Trophoblast cell (in vitro differentiated cells and primary cell): ENCODE results near the gene CEMIP.

Experiments used
- DNase-seq, 2 donors: peaks; one replicate each; pipeline ENCODE4 v3.0.0-alpha.2; 2016
- H2AFZ ChIP-seq: 2 replicates; pipeline ENCODE4 v1.6.1; 2013; ENCODE audit warnings: low read length, moderate library complexity, mild to moderate bottlenecking; ENCODE audit not compliant: insufficient read depth, poor library complexity
- H2AK5ac ChIP-seq: 2 replicates; pipeline ENCODE4 v1.6.1; 2013; ENCODE audit warnings: mild to moderate bottlenecking, low read length
- H2BK120ac ChIP-seq: 2 replicates; pipeline ENCODE4 v1.6.1; 2013; ENCODE audit warnings: low read length, mild to moderate bottlenecking, moderate library complexity; ENCODE audit not compliant: insufficient read depth, poor library complexity
- H2BK12ac ChIP-seq: 2 replicates; pipeline ENCODE4 v1.6.1; 2013; ENCODE audit warnings: mild to moderate bottlenecking, low read length, moderate library complexity
- H2BK5ac ChIP-seq: 2 replicates; pipeline ENCODE4 v1.6.1; 2013; ENCODE audit warnings: low read length, low read depth, moderate library complexity, mild to moderate bottlenecking; ENCODE audit not compliant: poor library complexity
- H3K14ac ChIP-seq: 2 replicates; pipeline ENCODE4 v1.6.1; 2013; ENCODE audit warnings: mild to moderate bottlenecking, low read length
- H3K18ac ChIP-seq: 2 replicates; pipeline ENCODE4 v1.6.1; 2013; ENCODE audit warnings: mild to moderate bottlenecking, low read length
- H3K23ac ChIP-seq: 2 replicates; pipeline ENCODE4 v1.6.1; 2013; ENCODE audit warnings: low read length
- H3K27ac ChIP-seq: 2 replicates; pipeline ENCODE4 v1.5.1; 2013; ENCODE audit warnings: low read depth, mild to moderate bottlenecking, inconsistent platforms, low read length, moderate library complexity
- H3K27me3 ChIP-seq: 2 replicates; pipeline ENCODE4 v1.6.1; 2013; ENCODE audit warnings: inconsistent platforms, mild to moderate bottlenecking, low read length, moderate library complexity; ENCODE audit not compliant: insufficient read depth
- H3K36me3 ChIP-seq, 2 experiments: 1 replicate in 1 of 2; 2 replicates in 1 of 2; pipeline ENCODE4 v1.6.1; 2013; ENCODE audit warnings: low read length in 2 of 2, mild to moderate bottlenecking in 2 of 2, moderate library complexity in 1 of 2; ENCODE audit not compliant: insufficient read depth in 2 of 2, control insufficient read depth in 1 of 2
- H3K4ac ChIP-seq: 2 replicates; pipeline ENCODE4 v1.6.1; 2013; ENCODE audit warnings: low read depth, mild to moderate bottlenecking, low read length, moderate library complexity
- H3K4me1 ChIP-seq, 2 experiments: 1 replicate in 1 of 2; 2 replicates in 1 of 2; pipeline ENCODE4 v1.6.1; 2013; ENCODE audit warnings: low read length in 2 of 2, mild to moderate bottlenecking in 2 of 2, moderate library complexity in 1 of 2; ENCODE audit not compliant: insufficient read depth in 2 of 2, control insufficient read depth in 1 of 2
- H3K4me2 ChIP-seq: 2 replicates; pipeline ENCODE4 v1.6.1; 2013; ENCODE audit warnings: inconsistent platforms, mild to moderate bottlenecking, low read length, moderate library complexity
- H3K4me3 ChIP-seq: 2 replicates; pipeline ENCODE4 v1.5.1; 2013; ENCODE audit warnings: mild to moderate bottlenecking, low read depth, low read length, inconsistent platforms
- H3K79me1 ChIP-seq: one replicate; pipeline ENCODE4 v1.6.1; 2013; ENCODE audit warnings: low read length
- H3K79me2 ChIP-seq: 2 replicates; pipeline ENCODE4 v1.6.1; 2013; ENCODE audit warnings: low read length, mild to moderate bottlenecking; ENCODE audit not compliant: control insufficient read depth, insufficient read depth, poor library complexity
- H3K9ac ChIP-seq: 2 replicates; pipeline ENCODE4 v1.6.1; 2013; ENCODE audit warnings: mild to moderate bottlenecking, low read length
- H3K9me3 ChIP-seq: 2 replicates; pipeline ENCODE4 v1.6.1; 2013; ENCODE audit warnings: low read depth, mild to moderate bottlenecking, control low read depth, inconsistent platforms, low read length; ENCODE audit not compliant: insufficient read depth
- H4K12ac ChIP-seq: 2 replicates; pipeline ENCODE4 v1.6.1; 2013; ENCODE audit warnings: low read depth, mild to moderate bottlenecking, low read length, moderate library complexity
- H4K8ac ChIP-seq: 2 replicates; pipeline ENCODE4 v1.6.1; 2013; ENCODE audit warnings: low read depth, mild to moderate bottlenecking, low read length, moderate library complexity
- H4K91ac ChIP-seq: one replicate; pipeline ENCODE4 v1.6.1; 2013; ENCODE audit warnings: low read depth, mild to moderate bottlenecking, low read length, moderate library complexity
- WGBS: extraction: QIAGEN DNeasy Blood & Tissue Kit; methylation state at CpG from one replicate; pipeline ENCODE4 v1.1.7; 2013; ENCODE audit warnings: missing lambda C conversion rate; ENCODE audit not compliant: insufficient read length, insufficient coverage; ENCODE audit errors: extremely low coverage; 5-methylcytosine and 5-hydroxymethylcytosine counted together

CEMIP gene

DNA sequence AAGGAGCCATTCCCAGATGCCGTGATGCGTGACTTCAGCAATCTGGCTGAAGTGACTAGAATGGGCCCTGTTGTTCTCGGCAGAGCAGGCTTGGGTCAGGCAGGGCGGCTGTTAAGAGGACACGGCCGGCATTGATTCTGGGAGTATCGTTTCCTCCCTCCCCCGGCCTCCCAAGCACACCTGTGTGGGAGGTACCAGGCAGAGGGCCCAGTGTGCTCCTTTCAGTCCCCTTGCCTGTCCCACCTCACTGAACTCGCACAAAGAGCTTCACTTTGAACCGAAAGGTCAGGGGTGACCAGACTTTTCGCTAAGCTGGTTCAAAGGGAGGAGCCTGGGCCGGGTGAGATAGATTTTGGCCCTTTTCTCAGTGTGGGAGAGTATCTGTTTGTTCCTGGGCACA lies 92.7 kb downstream of the CEMIP start:
- Histone ChIP-seq H3K9me3 (peaks cover 4% of the 10 kb centered on the region), H3K79me1 (no peaks in the 10 kb centered on the region), H3K4me3 (no peak overlapping the region), H2BK5ac (no peak overlapping the region), H3K4me2 (no peak overlapping the region), H3K79me2 (no peaks in the 10 kb centered on the region), H2BK120ac (no peak overlapping the region), H3K23ac (no peak overlapping the region), H4K8ac (no peak overlapping the region), H4K91ac (no peak overlapping the region), H3K4me1 (peaks cover 3 to 4% of the 10 kb centered on the region in 2 experiments), H3K36me3 (peaks cover 3 to 4% of the 10 kb centered on the region in 2 experiments), H3K18ac (no peak overlapping the region), H2AK5ac (no peak overlapping the region), H3K9ac (no peak overlapping the region), H2AFZ (no peak overlapping the region), H2BK12ac (no peak overlapping the region), H3K27ac (no peak overlapping the region), H3K4ac (no peak overlapping the region), H4K12ac (no peak overlapping the region), H3K14ac (no peak overlapping the region), H3K27me3 (no peaks in the 10 kb centered on the region)
- DNase-seq: no peak
- WGBS: no CpG with 5 or more reads among the region's 12 CpGs

- Histone ChIP-seq H3K14ac (no peak overlapping the region), H3K79me2 (no peaks in the 10 kb centered on the region), H2BK5ac (no peak overlapping the region), H2AK5ac (no peak overlapping the region), H3K18ac (no peak overlapping the region), H3K27ac (no peak overlapping the region), H3K4me1 (peaks cover 3 to 4% of the 10 kb centered on the region in 2 experiments), H4K12ac (no peak overlapping the region), H3K23ac (no peak overlapping the region), H3K4me3 (no peak overlapping the region), H4K91ac (no peak overlapping the region), H3K27me3 (no peaks in the 10 kb centered on the region), H2BK120ac (no peak overlapping the region), H3K4ac (no peak overlapping the region), H4K8ac (no peak overlapping the region), H3K9ac (no peak overlapping the region), H2AFZ (no peak overlapping the region), H3K4me2 (no peak overlapping the region), H3K9me3 (peaks cover 4% of the 10 kb centered on the region), H2BK12ac (no peak overlapping the region), H3K36me3 (peaks cover 3 to 4% of the 10 kb centered on the region in 2 experiments), H3K79me1 (no peaks in the 10 kb centered on the region)
- DNase-seq: no peak
- no CpG with 5 or more reads among the region's 7 CpGs for WGBS
These were observed 94.3 kb downstream of the CEMIP start for GRCh38 chr15:80873366-80873952.

DNA sequence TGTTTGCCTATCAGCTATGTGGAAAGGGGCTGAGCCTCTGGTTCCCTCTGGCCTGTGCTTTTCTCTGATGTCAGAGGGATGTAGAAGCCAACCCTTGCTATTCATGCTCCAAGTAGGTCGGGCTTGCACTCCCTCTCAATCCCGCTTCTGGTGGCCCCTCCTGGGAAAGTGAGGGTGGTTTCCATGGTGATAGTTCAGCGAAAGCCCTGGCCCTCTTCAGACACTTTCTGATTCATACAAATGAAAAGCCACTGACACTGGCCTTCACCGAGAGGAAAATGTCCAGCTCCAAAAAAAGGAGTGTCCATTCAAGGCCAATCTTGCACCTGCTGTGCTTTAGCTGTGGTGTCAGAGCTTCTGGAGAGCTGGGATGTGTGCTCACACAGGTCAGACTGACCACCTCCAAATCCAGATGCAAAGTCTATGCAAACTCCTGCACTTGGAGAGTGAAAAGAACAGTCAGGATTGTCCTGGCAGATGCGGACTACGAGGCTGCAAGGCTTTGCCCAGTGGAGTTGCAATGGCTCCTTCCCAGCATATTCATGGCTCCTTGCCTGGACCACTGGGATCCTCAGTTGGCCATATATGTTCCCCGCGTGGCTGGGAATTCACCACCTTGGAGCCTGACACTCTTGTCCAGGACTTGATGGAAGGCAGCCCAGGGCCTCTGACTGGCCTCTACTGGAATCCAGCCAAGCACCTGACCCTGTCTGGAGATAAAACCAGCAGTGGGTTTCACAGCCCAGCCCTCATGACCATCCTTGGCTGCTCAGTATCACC lies 96.6 kb downstream of the CEMIP start:
- H3K27me3 ChIP-seq: no peaks in the 10 kb centered on the region
- H3K23ac ChIP-seq: no peak overlapping the region
- no peak overlapping the region for H4K8ac ChIP-seq
- no peak overlapping the region for H3K18ac ChIP-seq
- no peak overlapping the region for H4K12ac ChIP-seq
- no peak overlapping the region for H3K4me3 ChIP-seq
- no peak overlapping the region for H4K91ac ChIP-seq
- H2BK12ac ChIP-seq: no peak overlapping the region
- no peak overlapping the region for H3K27ac ChIP-seq
- H3K79me2 ChIP-seq: no peaks in the 10 kb centered on the region
- no peak overlapping the region for H2AK5ac ChIP-seq
- WGBS: no CpG with 5 or more reads among the region's 8 CpGs
- H3K4me2 ChIP-seq: no peak overlapping the region
- peaks cover 2% of the 10 kb centered on the region for H3K79me1 ChIP-seq
- no peak overlapping the region for H2BK120ac ChIP-seq
- no peak overlapping the region for H2AFZ ChIP-seq
- peaks cover 11 to 15% of the 10 kb centered on the region in 2 experiments for H3K4me1 ChIP-seq
- no peak overlapping the region for H3K14ac ChIP-seq
- H2BK5ac ChIP-seq: no peak overlapping the region
- H3K36me3 ChIP-seq: peaks cover 3 to 4% of the 10 kb centered on the region in 2 experiments
- H3K9me3 ChIP-seq: peaks cover 4% of the 10 kb centered on the region
- DNase-seq: peak in 1 of 2 donors; percentile 33
- H3K4ac ChIP-seq: no peak overlapping the region
- H3K9ac ChIP-seq: no peak overlapping the region

DNA sequence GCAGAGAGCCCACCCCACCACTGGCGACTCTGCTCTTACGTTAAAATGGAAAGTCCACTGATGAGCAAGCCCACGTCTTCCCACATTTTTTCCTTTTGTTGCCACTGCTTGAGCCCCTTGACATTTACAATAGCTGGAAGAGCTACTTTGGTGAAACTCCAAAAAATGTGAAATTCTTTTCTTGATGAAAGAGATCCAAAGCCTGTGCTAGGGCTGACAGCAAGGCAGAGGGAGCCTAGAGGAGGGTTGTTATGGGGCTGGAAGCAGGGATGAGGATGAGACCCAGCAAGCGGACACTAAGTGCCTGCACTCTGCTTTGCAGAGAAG lies 97.1 kb downstream of the CEMIP start:
- no peak overlapping the region for H2AFZ ChIP-seq
- no peak overlapping the region for H3K9ac ChIP-seq
- peaks cover 3% of the 10 kb centered on the region for H3K79me1 ChIP-seq
- no peak overlapping the region for H2BK120ac ChIP-seq
- H3K36me3 ChIP-seq: peaks cover 3 to 5% of the 10 kb centered on the region in 2 experiments
- no peak overlapping the region for H2BK12ac ChIP-seq
- H3K18ac ChIP-seq: no peak overlapping the region
- no peak overlapping the region for H3K4me3 ChIP-seq
- no peak overlapping the region for H3K4ac ChIP-seq
- no peaks in the 10 kb centered on the region for H3K79me2 ChIP-seq
- no peak overlapping the region for H3K14ac ChIP-seq
- WGBS: no CpG with 5 or more reads among the region's 4 CpGs
- H3K4me1 ChIP-seq: peaks cover 11 to 15% of the 10 kb centered on the region in 2 experiments
- H3K9me3 ChIP-seq: peaks cover 4% of the 10 kb centered on the region
- H3K23ac ChIP-seq: no peak overlapping the region
- H3K27ac ChIP-seq: no peak overlapping the region
- H4K12ac ChIP-seq: no peak overlapping the region
- H4K91ac ChIP-seq: no peak overlapping the region
- H3K4me2 ChIP-seq: no peak overlapping the region
- peak in 1 of 2 donors; percentile 41 for DNase-seq
- H3K27me3 ChIP-seq: no peaks in the 10 kb centered on the region
- no peak overlapping the region for H2AK5ac ChIP-seq
- no peak overlapping the region for H4K8ac ChIP-seq
- no peak overlapping the region for H2BK5ac ChIP-seq
